Midbrain (tissue), 1 donor: Measurements from ENCODE around the gene PPP2R3C.
"Not testable (repeated sequence)": the region's sequence is repeated elsewhere in the genome, so short reads cannot be mapped to it uniquely, and the experiment has no call there.

Experiments used
- DNase-seq: peaks from one replicate; lab custom pipeline; 2025; lab: John Stamatoyannopoulos, UW

Gene PPP2R3C

GRCh38 chr14:35121887-35122695 is at the start of gene PPP2R3C, which contains the start of gene PRORP:
Gene PPP2R3C (minus strand): TSS chr14:35121990. CDS start chr14:35121959, 31 bp downstream.
Gene PRORP (plus strand): TSS chr14:35122552. CDS start chr14:35123246, 694 bp downstream.
- peak; percentile 94 for DNase-seq

- DNase-seq: no peak
Measured at GRCh38 chr14:35167496-35167895, 45.7 kb upstream of the PPP2R3C start.

GRCh38 chr14:35164849-35165248 is 43.1 kb upstream of the PPP2R3C start:
- DNase-seq: no peak

GRCh38 chr14:35163384-35163783 is 41.6 kb upstream of the PPP2R3C start:
- no peak for DNase-seq

- no peak for DNase-seq
Measured at GRCh38 chr14:35161231-35161630, 39.4 kb upstream of the PPP2R3C start.

GRCh38 chr14:35159742-35160409 is 38.1 kb upstream of the PPP2R3C start:
- no peak for DNase-seq

GRCh38 chr14:35158951-35159653 is 37.3 kb upstream of the PPP2R3C start:
- no peak for DNase-seq

- no peak for DNase-seq
Measured at GRCh38 chr14:35158491-35158890, 36.7 kb upstream of the PPP2R3C start.

- DNase-seq: no peak
Measured at GRCh38 chr14:35155962-35156361, 34.2 kb upstream of the PPP2R3C start.

- no peak for DNase-seq
Measured at GRCh38 chr14:35154016-35154415, 32.2 kb upstream of the PPP2R3C start.

- not testable (repeated sequence) for DNase-seq
Measured at GRCh38 chr14:35152531-35152930, 30.7 kb upstream of the PPP2R3C start.

- DNase-seq: no peak
Measured at GRCh38 chr14:35149239-35149638, 27.4 kb upstream of the PPP2R3C start.

GRCh38 chr14:35147711-35148110 is 25.9 kb upstream of the PPP2R3C start:
- no peak for DNase-seq

- no peak for DNase-seq
Measured at GRCh38 chr14:35147186-35147585, 25.4 kb upstream of the PPP2R3C start.

GRCh38 chr14:35146711-35147149 is 24.9 kb upstream of the PPP2R3C start:
- no peak for DNase-seq

- DNase-seq: no peak
Measured at GRCh38 chr14:35144029-35144428, 22.2 kb upstream of the PPP2R3C start.

- peak; percentile 49 for DNase-seq
Measured at GRCh38 chr14:35140718-35141581, 19.2 kb upstream of the PPP2R3C start.

GRCh38 chr14:35138585-35138984 is 16.8 kb upstream of the PPP2R3C start:
- DNase-seq: no peak

- DNase-seq: no peak
Measured at GRCh38 chr14:35134329-35135123, 12.7 kb upstream of the PPP2R3C start.

- DNase-seq: no peak
Measured at GRCh38 chr14:35133542-35134328, 11.9 kb upstream of the PPP2R3C start.
